Measurements from ENCODE around the gene PAPPA.

DNA sequence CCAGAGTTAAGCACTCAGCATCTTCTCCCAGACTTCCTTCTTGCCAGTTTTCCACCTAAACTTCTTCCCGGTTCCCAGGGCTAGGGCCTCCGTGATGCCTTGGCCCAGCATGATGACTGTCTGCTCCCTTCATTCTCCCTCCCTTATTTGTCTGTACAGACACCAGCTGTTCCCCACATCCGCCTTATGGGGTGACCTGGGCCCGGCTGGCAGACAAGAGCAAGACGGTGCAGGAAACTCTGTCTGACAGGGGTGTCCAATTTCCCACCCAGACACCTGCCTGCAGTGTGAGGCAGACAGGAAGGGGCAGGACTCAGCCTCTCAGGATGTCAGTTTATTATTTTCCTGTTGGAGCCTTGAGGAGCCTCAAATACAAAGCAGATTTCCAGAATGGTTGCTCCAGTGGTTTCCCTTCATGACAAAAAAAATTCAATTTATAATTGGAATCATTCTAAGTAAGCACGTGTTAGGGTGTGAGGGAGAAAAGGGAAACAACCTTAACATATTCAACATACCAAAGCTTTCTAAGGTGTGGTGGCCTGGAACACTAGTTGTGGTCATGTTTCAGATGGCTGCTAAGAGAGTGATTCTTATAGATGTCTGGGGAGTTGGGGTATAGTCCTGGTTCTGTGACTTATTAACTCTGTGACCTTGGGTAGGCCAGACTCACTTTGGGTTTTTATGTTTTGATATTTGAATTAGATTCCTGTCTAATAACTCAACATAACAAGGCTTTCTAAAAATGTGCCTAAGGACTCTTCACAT lies 234.5 kb downstream of the PAPPA start:
- TF ChIP-seq POLR2AphosphoS5 (IDR thresholded peaks at IDR 0.05; ENCODE audit: borderline replicate concordance, low read depth, low read length) = no peak
- TF ChIP-seq EZH2 (IDR thresholded peaks at IDR 0.05) = no peak
- no peak for TF ChIP-seq FOXP2 (optimal IDR thresholded peaks at IDR 0.05; ENCODE audit: control extremely low read depth, extremely low read length, insufficient read depth)
